ENCODE results near the gene HEBP2. TPM values are rescaled to one million over a fixed set of nuclear protein-coding genes. Genes with fewer than 3 reads are reported as not detected.

HEBP2 gene
- total RNA-seq, 4 donors from 2014 or later: 120 to 243 (median 185) TPM

DNA sequence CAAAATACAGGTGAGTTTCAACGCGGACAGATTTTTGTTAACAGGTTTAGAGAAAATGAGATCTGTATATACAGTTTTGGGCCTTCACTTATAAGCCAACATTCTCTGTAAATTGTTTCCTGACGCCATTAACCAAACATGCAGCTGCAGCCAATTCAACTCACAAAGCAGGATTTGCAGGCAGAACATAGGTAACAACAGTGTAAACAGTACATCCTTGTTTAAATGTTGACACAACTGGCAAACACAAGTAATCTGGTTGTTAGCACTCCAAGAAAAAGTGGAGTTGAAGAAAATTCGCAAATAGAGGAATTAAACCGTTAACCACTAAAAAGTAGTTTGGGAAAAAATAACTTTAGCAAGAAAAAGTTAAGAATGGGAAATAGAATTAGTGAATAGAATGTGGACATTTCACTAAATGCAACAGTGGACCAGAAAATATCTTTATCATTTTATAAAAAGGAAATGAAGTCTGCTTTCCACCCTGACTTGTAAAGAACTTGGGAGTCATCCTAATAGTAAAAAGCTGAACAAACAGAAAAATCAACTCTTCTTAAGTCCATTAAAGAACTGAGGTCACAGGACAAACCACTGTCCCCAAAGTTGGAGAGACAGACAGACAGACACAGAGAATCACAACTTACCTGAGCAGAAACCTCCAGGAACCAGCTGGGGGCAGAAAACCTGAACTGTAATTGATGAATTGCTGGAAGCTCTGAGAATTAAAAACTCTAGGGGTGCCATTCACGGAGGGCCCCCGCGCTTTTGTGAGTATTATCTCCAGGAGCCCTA, 16.2 kb upstream of the HEBP2 start:
- DNase-seq (ENCODE audit: low spot score in 2 of 2): no peak
- Histone ChIP-seq H3K27ac (no peak overlapping the region), H3K9me3 (no peaks in the 10 kb centered on the region), H3K4me1 (no peaks in the 10 kb centered on the region), H3K36me3 (no peaks in the 10 kb centered on the region), H3K4me3 (no peak overlapping the region), H3K27me3 (no peaks in the 10 kb centered on the region)
- TF ChIP-seq EP300 (IDR thresholded peaks at IDR 0.05) (no peak), POLR2A (IDR thresholded peaks at IDR 0.05) (no peak)
- TF ChIP-seq, protein P1, sequence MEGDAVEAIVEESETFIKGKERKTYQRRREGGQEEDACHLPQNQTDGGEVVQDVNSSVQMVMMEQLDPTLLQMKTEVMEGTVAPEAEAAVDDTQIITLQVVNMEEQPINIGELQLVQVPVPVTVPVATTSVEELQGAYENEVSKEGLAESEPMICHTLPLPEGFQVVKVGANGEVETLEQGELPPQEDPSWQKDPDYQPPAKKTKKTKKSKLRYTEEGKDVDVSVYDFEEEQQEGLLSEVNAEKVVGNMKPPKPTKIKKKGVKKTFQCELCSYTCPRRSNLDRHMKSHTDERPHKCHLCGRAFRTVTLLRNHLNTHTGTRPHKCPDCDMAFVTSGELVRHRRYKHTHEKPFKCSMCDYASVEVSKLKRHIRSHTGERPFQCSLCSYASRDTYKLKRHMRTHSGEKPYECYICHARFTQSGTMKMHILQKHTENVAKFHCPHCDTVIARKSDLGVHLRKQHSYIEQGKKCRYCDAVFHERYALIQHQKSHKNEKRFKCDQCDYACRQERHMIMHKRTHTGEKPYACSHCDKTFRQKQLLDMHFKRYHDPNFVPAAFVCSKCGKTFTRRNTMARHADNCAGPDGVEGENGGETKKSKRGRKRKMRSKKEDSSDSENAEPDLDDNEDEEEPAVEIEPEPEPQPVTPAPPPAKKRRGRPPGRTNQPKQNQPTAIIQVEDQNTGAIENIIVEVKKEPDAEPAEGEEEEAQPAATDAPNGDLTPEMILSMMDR (IDR thresholded peaks at IDR 0.05): no peak
- 71 to 74% methylated on average over 8 of the region's 8 CpGs for WGBS, 2 donors

GRCh38 chr6:138389551-138389950, 14.5 kb upstream of the HEBP2 start:
- no peak for DNase-seq (ENCODE audit: low spot score in 2 of 2)
- Histone ChIP-seq H3K36me3 (no peaks in the 10 kb centered on the region), H3K4me3 (no peak overlapping the region), H3K9me3 (no peaks in the 10 kb centered on the region), H3K4me1 (no peaks in the 10 kb centered on the region), H3K27ac (no peak overlapping the region), H3K27me3 (no peaks in the 10 kb centered on the region)
- TF ChIP-seq, protein P1 (IDR thresholded peaks at IDR 0.05): no peak
- TF ChIP-seq EP300 (IDR thresholded peaks at IDR 0.05): no peak
- no peak for TF ChIP-seq POLR2A (IDR thresholded peaks at IDR 0.05)
- 86 to 88% methylated on average over 5 of the region's 5 CpGs for WGBS, 2 donors

DNA sequence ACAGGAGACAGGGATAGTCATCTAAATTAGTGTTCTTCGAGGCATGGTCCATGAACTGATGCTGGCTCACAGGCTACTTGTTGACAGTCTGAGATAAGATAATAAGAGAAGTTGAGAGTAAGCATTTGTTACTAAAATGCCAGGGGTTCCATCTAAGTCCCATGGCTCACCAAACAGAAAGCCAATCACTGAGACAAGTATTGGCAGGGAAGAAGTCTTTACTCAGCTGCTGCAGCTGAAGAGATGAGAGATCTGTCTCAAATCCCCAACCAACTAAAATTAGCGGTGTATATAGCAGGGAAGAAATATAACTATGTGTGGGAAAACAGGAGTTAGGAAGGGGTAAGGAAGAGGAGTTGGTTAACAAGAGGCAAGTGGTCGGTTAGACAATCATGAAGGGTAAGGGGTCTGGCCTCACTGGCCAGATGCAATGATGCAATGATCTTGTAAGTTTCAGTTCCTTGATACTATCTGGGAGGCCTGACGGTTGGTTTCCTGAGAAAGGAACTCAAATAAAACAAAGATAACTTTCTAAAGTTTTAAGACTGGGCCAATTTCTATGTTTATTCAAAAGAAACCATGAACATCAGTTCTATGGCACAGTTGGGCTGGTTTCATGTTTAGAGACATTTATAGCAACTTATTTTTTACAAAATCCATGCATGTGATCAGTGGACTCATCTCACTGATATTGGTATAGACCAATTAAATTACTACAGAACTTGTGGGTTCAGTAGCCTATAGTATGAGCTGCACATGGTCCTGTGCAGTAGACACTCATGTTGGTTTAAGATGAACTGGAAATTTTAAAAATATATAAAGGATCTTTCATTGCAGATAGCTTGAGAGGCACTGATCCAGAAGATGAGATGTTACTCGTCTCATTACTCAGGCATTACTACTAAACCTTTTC, 9.9 kb upstream of the HEBP2 start:
- no peak for DNase-seq (ENCODE audit: low spot score in 2 of 2)
- WGBS, 2 donors: 62 to 76% methylated on average over 5 of the region's 5 CpGs
- Histone ChIP-seq H3K4me1 (no peaks in the 10 kb centered on the region), H3K27ac (no peak overlapping the region), H3K4me3 (no peak overlapping the region), H3K27me3 (no peaks in the 10 kb centered on the region), H3K9me3 (no peaks in the 10 kb centered on the region), H3K36me3 (no peaks in the 10 kb centered on the region)
- TF ChIP-seq POLR2A (IDR thresholded peaks at IDR 0.05) (no peak), EP300 (IDR thresholded peaks at IDR 0.05) (no peak)
- TF ChIP-seq, protein P1 (IDR thresholded peaks at IDR 0.05): no peak

GRCh38 chr6:138396709-138397108, 7.3 kb upstream of the HEBP2 start:
- Histone ChIP-seq H3K27me3 (no peaks in the 10 kb centered on the region), H3K27ac (no peak overlapping the region), H3K9me3 (no peaks in the 10 kb centered on the region), H3K4me1 (no peaks in the 10 kb centered on the region), H3K4me3 (no peak overlapping the region), H3K36me3 (no peaks in the 10 kb centered on the region)
- no peak for DNase-seq (ENCODE audit: low spot score in 2 of 2)
- TF ChIP-seq POLR2A (IDR thresholded peaks at IDR 0.05) (no peak), EP300 (IDR thresholded peaks at IDR 0.05) (no peak)
- TF ChIP-seq, protein P1 (IDR thresholded peaks at IDR 0.05): no peak
- 85 to 90% methylated on average over 5 of the region's 5 CpGs for WGBS, 2 donors

Data from tibial nerve (tissue), 4 donors.